Activated CD4-positive, CD25-positive, alpha-beta regulatory T cell treated with anti-CD3 and anti-CD28 coated beads, Interleukin-2, amount 50 U/mL, for 72 hours (primary cell): ENCODE measurements around the gene SH3GL1.

ENCODE experiments used
- DNase-seq: peaks from one replicate; pipeline ENCODE4 v3.0.0; 2021

The SH3GL1 gene

GRCh38 chr19:4338441-4339355 is 61.6 kb downstream of the SH3GL1 start, which contains the start of gene STAP2:
TSS of gene STAP2 (minus strand) at chr19:4338827. CDS start at chr19:4338753, 74 bp downstream.
- DNase-seq: no peak

DNA sequence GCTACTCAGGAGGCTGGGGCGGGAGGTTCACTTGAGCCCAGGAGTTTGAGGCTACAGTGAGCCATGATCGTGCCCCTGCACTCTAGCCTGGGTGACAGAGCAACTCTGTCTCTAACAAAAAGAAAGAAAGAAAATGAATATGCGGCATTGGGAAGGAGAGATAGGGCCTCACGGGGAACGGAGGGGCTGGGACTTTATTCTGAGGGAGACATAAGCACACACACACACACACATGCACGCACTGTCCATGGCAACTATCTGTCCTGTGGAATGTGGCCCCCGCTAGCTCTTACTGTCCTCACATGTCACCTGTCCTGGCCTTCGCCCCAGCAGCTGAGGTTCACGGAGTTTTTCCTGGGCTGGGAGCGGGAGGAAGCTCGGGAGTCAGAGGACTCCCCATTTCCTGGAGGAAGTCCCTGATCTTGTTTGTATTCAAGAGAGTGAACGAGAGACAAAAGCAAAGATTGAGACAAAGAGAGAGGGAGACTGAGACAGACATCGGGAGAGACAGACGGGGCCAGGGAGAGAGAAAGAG is 62.4 kb downstream of the SH3GL1 start:
- no peak for DNase-seq

DNA sequence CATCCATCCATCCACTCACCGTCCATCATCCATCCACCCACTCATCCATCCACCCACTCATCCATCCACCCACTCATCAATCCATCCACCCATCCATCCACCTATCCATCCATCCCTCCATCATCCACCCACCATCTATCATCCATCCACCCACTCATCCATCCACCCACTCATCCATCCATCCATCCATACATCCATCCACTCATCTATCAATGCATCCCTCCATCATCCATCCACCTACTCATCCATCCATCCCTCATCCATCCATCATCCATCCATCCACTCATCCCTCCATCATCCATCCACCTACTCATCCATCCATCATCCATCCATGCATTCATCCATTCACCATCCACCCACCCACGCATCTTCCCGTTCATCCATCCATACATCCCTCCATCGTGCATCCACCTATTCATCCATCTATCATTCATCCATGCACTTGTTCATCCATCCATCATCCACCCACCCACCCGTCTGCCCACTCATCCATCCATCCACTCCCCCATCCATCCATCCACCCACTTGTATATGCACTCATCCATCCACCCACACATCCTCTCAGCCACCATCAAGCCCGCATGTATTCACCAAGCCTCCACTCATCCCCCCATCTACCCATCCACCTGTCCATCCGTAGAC is 65.3 kb downstream of the SH3GL1 start:
- no peak for DNase-seq

GRCh38 chr19:4329858-4330257 is 70.5 kb downstream of the SH3GL1 start:
- DNase-seq: no peak

DNA sequence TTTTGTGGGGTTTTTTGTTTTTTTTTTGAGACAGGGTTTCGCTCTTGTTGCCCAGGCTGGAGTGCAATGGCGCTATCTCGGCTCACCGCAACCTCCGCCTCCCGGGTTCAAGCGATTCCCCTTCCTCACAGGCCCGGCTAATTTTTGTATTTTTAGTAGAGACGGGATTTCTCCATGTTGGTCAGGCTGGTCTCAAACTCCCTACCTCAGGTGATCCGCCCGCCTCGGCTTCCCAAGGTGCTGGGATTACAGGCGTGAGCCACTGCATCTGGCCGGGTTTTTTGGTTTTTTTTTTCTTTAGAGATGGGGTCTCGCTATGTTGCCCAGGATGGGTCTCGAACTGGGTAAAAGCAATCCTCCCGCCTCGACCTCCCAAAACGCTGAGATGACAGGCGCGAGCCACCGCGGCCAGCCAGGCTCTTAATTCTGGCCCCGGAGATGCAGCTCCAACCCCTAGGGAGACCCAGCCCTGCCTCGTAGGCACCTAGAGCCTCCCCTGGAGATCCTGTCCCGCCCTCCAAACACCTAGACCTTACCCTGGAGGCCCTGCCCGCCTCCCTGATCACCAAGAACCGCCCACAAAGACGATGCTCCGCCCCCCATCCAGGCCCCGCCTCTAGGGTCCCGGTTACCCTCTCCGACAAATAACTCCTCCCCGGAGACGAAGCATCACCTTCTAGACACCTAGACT is 71.2 kb downstream of the SH3GL1 start:
- peak; percentile 46 for DNase-seq

- peak; percentile 91 for DNase-seq
Measured at GRCh38 chr19:4328243-4328990, 71.9 kb downstream of the SH3GL1 start.

GRCh38 chr19:4327877-4328242 is 72.5 kb downstream of the SH3GL1 start:
- no peak for DNase-seq

GRCh38 chr19:4327252-4327876 is 73.0 kb downstream of the SH3GL1 start:
- DNase-seq: peak; percentile 67

DNA sequence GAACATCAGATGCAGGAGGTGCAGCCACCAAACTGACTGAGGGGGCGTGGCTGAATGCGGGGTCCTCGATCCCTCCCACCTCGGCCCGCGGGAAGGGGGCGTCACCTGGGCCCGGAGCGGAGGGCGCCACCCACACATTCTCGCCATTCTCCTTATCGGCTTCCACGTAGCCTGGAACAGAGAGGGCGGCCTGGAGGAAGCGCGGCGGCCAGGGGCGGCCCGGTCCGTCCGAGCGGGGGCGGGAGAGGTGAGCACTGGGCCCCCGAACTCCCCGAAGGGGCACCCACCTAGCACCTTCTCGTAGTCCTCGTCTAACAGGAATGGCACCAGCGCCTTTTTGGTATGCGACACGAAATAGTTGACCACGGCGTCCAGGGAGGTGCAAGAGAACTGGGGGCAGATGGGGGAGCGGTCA is 73.5 kb downstream of the SH3GL1 start:
- no peak for DNase-seq

- DNase-seq: no peak
Measured at GRCh38 chr19:4326215-4326836, 74.0 kb downstream of the SH3GL1 start.

- no peak for DNase-seq
Measured at GRCh38 chr19:4324228-4324627, 76.1 kb downstream of the SH3GL1 start.

DNA sequence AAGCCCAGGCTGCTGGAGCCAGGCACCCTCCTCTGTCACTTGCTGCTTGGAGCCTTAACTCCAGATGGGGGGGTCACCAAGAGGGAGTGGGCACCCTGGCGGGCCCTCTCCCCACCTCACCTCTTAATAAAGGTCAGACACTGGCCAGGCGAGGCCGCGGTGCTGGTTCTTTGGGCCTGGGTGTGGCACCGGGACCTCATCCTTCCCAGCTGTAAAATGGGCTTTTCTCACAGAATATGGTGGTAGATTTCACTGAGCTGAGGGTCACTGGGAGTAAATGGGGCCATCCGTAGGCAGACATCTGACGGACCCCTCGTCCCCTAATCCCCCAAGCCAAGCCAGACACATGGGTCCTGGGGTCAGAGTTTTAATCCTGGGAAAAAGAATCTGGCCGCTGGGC is 76.7 kb downstream of the SH3GL1 start:
- no peak for DNase-seq

DNA sequence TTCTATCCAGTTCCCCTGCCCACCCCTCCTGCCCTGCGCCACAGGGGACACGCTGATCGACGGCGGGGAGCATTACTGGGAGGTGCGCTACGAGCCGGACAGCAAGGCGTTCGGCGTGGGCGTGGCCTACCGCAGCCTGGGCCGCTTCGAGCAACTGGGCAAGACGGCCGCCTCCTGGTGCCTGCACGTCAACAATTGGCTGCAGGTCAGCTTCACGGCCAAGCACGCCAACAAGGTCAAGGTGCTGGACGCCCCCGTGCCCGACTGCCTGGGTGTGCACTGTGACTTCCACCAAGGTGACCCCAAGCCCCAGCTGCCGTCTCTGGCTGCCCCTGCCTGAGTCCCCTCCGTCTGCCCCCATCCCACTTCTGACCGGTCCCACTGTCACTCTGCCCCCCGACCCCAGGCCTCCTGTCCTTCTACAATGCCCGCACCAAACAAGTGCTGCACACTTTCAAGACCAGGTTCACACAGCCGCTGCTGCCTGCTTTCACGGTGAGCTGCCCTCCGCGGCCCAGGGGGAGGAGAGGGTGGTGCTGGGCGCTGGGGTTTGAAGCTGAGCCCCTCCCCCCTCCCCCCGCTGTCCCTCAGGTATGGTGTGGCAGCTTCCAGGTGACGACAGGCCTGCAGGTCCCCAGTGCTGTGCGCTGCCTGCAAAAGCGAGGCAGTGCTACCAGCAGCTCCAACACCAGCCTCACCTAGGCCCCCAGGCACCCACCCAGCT is 77.2 kb downstream of the SH3GL1 start:
- no peak for DNase-seq

DNA sequence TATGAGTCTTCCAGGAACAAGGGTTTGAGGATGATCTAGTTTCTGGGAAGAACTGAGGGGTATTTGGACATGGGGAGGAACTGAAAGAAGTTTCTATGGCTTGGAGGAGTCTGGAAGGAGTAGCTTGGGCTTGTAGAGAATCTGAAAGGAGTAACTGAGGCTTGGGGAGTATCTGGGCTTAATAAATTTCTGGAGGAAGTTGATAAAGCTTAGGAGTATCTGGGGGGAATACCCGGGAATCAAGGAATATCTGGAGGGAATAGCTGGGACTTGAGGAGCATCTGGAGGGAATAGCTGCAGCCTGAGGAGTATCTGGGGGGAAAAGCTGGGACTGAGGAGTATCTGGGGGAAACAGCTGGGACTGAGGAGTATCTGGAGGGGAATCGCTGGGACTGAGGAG is 79.9 kb downstream of the SH3GL1 start:
- DNase-seq: no peak

DNA sequence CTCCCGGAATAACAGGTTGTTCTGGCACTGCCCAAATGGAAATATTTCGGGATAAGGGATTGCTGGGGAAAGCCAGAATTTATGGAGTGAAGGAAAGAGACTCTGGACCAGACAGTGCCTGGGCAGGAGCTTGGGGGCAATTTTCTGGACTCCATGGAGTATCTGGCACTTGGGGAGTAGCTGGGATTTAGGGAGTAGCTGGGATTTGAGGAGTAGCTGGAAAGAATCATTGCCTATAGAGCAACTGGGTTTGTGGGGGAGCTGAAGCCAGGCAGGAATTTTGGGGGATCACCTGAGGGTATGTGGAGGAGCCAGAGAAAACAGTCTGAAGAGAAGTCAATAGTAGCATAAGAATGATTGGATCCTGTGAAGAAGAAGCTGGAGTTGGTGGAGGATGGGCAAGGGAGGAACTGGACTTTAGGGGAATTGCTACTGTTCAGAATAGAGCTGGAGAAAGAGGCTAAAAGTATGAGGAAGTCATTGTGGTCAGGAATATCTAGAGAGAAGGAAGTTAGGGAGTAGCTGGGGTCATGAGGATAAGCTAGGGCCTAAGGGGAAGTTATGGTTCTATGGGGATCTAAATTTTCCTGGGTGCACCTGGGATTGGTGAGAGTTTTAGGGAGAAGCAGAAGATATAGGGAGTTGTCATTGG is 81.2 kb downstream of the SH3GL1 start:
- no peak for DNase-seq

DNA sequence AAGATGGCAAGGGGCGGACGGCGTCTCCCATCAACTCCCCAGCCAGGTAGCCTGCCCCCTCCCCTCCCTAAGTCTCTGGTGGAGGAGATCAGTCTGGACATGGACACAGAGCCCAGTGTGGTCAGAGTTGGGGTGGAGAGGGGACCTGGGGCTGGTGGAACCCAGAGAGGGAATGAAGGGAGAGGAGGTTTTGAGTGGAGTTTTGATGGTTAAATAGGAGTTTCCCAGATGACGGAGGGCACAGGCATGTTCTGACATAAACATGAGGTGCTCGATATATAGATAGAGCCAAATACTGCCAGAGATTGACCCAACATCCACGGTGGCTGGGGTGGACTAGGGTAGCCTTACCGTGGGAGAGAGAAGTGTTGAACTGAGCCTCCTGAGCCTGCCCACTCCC is 81.9 kb downstream of the SH3GL1 start:
- DNase-seq: no peak

- no peak for DNase-seq
Measured at GRCh38 chr19:4316956-4317355, 83.4 kb downstream of the SH3GL1 start.

DNA sequence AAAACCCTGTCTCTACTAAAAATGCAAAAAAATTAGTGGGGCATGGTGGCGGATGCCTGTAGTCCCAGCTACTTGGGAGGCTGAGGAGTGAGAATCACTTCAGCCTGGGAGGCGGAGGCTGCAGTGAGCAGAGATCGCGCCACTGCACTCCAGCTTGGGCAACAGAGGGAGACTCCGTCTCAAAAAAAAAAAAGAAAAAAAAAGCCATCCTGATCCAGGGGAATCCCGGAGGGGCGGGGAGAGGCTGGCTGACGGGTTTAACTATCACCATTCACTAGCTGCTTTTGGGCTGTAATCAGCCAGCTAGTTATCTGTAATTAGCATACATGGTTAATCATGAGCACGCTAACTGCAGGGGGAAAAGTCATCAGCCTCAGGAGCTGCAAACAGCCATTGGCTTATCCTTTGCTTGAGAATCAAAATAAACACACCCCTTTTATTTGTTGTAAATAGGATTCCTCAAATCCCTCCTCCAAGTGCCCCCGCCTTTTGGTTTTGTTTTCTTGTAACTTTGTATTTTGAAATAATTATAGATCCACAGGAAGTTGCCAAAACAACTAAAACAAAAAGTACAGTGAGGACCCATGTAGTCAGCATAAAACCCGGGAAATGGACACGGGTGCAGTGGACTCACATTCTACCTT is 86.4 kb downstream of the SH3GL1 start:
- no peak for DNase-seq
